ENCODE measurements around the gene C19orf81. TPM values are rescaled to one million over a fixed set of nuclear protein-coding genes. Genes with fewer than 3 reads are reported as not detected.

The C19orf81 gene
- total RNA-seq, 1 experiment from 2014 or later: 14.5 TPM

DNA sequence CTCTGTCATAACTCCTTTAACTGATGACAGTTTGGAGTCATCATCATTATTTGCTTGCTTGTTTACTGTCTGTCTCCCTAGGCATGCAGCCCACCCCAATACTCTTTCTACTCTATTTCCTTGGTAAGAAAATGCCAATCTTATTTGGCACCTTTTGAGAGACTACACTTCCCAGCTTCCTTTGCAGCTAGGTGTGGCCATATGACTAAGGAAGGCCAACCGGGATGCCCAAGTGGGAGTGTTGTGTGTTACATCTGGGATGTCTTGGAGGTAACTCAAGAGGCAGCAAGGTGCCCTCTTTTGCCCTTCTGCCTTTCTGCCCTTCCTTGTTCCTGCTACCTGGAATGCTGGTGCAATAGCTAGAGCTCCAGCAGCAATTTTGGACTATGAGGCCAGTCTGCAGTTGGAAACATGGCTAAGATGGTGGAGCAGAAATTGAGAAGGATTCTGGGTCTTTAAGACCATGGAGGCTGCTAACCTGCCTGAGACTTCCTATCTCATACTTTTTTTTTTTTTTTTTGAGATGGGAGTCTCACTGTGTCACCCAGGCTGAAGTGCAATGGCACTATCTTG is 27.5 kb downstream of the C19orf81 start:
- ChIA-PET POLR2A (interaction anchor here (1.5 kb wide), 1 partner anchor 48 kb away, joined by 3 read pairs; no protein-coding TSS in a partner anchor), RAD21 (ENCODE audit: low non-redundant PET in 1 of 2, low total read pairs in 2 of 2, uncharacterized antibody in 2 of 2, unreplicated experiment in 2 of 2) (no interaction called here), CTCF (no interaction called here)
- H3K9ac ChIP-seq (ENCODE audit: low read length): no peak overlapping the region
- H3K27me3 ChIP-seq (ENCODE audit: insufficient read depth, low read length): no peaks in the 10 kb centered on the region
- no peaks in the 10 kb centered on the region for H3K9me2 ChIP-seq (ENCODE audit: insufficient read depth)
- ATAC-seq: peak; percentile 37; the same call in 1 of the 2 replicates
- H3K27ac ChIP-seq (ENCODE audit: low read depth, low read length): no peak overlapping the region
- TF ChIP-seq ELF1 (IDR thresholded peaks at IDR 0.05; ENCODE audit: borderline replicate concordance, low read depth): no peak
- TF ChIP-seq POLR2AphosphoS5 (IDR thresholded peaks at IDR 0.05; ENCODE audit: low read depth, low read length): no peak
- no peak for TF ChIP-seq JUND (IDR thresholded peaks at IDR 0.05)
- TF ChIP-seq ZFX (IDR thresholded peaks at IDR 0.05): no peak
- TF ChIP-seq, protein P1, sequence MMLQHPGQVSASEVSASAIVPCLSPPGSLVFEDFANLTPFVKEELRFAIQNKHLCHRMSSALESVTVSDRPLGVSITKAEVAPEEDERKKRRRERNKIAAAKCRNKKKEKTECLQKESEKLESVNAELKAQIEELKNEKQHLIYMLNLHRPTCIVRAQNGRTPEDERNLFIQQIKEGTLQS (IDR thresholded peaks at IDR 0.05): no peak
- TF ChIP-seq POLR2A (IDR thresholded peaks at IDR 0.05; ENCODE audit: borderline replicate concordance, extremely low read depth, insufficient read depth, insufficient read length): no peak
- TF ChIP-seq EZH2phosphoT487 (IDR thresholded peaks at IDR 0.05; ENCODE audit: borderline replicate concordance): no peak
- no peak overlapping the region for H3K4me3 ChIP-seq (replicated peaks in 1 of 2; ENCODE audit: low read depth in 1 of 2, low read length in 2 of 2)
- H3K79me2 ChIP-seq (ENCODE audit: insufficient read depth, low read length): no peaks in the 10 kb centered on the region
- peaks cover 0 to 4% of the 10 kb centered on the region in 2 experiments; a peak in 1 of 4 replicates for H3K4me1 ChIP-seq (ENCODE audit: control insufficient read depth in 1 of 2, insufficient read depth in 2 of 2, low read length in 2 of 2)
- H3K4me2 ChIP-seq (ENCODE audit: low read length): no peak overlapping the region
- H3K9me3 ChIP-seq (ENCODE audit: control insufficient read depth in 1 of 2, insufficient read depth in 1 of 2, low read depth in 1 of 2, low read length in 2 of 2): no peaks in the 10 kb centered on the region
- H2AFZ ChIP-seq (ENCODE audit: low read depth, low read length, poor library complexity, severe bottlenecking): no peak overlapping the region
- no peaks in the 10 kb centered on the region for H3K36me3 ChIP-seq (ENCODE audit: control insufficient read depth in 1 of 2, insufficient read depth in 2 of 2, low read length in 2 of 2)
- no peak for DNase-seq (ENCODE audit: low read depth, low spot score)
- H4K20me1 ChIP-seq (ENCODE audit: insufficient read depth): no peaks in the 10 kb centered on the region
- no TSS peak for BruUV-seq (replicated peaks)
- intact Hi-C loops (cut with micrococcal nuclease): no loop called here

DNA sequence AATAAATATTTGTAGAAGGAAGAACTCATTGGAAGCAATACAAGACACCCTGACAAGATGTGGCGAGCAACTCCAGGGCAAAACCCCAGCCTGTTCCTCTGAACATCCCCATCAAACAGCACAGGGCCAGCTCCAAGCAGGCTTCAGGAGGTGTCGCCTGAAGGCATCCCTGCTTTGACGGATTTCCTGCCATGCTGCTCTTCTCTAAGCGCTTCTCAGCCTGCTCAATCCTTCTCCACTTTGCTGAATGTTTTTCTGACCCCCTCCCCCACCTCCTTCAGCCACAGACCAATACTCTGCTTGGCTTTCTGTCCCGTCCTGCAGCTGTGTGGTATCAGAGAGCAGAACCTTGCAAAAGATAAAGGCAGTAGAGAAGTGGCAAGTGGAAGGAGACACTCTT is 28.4 kb downstream of the C19orf81 start:
- H3K79me2 ChIP-seq (ENCODE audit: insufficient read depth, low read length): no peaks in the 10 kb centered on the region
- peaks cover 0 to 4% of the 10 kb centered on the region in 2 experiments; a peak in 1 of 4 replicates for H3K4me1 ChIP-seq (ENCODE audit: control insufficient read depth in 1 of 2, insufficient read depth in 2 of 2, low read length in 2 of 2)
- H4K20me1 ChIP-seq (ENCODE audit: insufficient read depth): no peaks in the 10 kb centered on the region
- intact Hi-C loops (cut with micrococcal nuclease): no loop called here
- BruUV-seq (replicated peaks): no TSS peak
- RAD21 ChIA-PET (ENCODE audit: low non-redundant PET in 1 of 2, low total read pairs in 2 of 2, uncharacterized antibody in 2 of 2, unreplicated experiment in 2 of 2): no interaction called here
- CTCF ChIA-PET: no interaction called here
- H3K9ac ChIP-seq (ENCODE audit: low read length): no peak overlapping the region
- POLR2A ChIA-PET: no interaction called here
- DNase-seq (ENCODE audit: low read depth, low spot score) (no peak), ATAC-seq (no peak)
- no peak overlapping the region for H3K4me3 ChIP-seq (replicated peaks in 1 of 2; ENCODE audit: low read depth in 1 of 2, low read length in 2 of 2)
- no peaks in the 10 kb centered on the region for H3K9me2 ChIP-seq (ENCODE audit: insufficient read depth)
- H3K4me2 ChIP-seq (ENCODE audit: low read length): no peak overlapping the region
- H2AFZ ChIP-seq (ENCODE audit: low read depth, low read length, poor library complexity, severe bottlenecking): no peak overlapping the region
- no peaks in the 10 kb centered on the region for H3K36me3 ChIP-seq (ENCODE audit: control insufficient read depth in 1 of 2, insufficient read depth in 2 of 2, low read length in 2 of 2)
- H3K27me3 ChIP-seq (ENCODE audit: insufficient read depth, low read length): no peaks in the 10 kb centered on the region
- no peaks in the 10 kb centered on the region for H3K9me3 ChIP-seq (ENCODE audit: control insufficient read depth in 1 of 2, insufficient read depth in 1 of 2, low read depth in 1 of 2, low read length in 2 of 2)
- no peak overlapping the region for H3K27ac ChIP-seq (ENCODE audit: low read depth, low read length)
- TF ChIP-seq ZFX (IDR thresholded peaks at IDR 0.05): no peak
- no peak for TF ChIP-seq EZH2phosphoT487 (IDR thresholded peaks at IDR 0.05; ENCODE audit: borderline replicate concordance)
- TF ChIP-seq POLR2AphosphoS5 (IDR thresholded peaks at IDR 0.05; ENCODE audit: low read depth, low read length): no peak
- TF ChIP-seq, protein P2, sequence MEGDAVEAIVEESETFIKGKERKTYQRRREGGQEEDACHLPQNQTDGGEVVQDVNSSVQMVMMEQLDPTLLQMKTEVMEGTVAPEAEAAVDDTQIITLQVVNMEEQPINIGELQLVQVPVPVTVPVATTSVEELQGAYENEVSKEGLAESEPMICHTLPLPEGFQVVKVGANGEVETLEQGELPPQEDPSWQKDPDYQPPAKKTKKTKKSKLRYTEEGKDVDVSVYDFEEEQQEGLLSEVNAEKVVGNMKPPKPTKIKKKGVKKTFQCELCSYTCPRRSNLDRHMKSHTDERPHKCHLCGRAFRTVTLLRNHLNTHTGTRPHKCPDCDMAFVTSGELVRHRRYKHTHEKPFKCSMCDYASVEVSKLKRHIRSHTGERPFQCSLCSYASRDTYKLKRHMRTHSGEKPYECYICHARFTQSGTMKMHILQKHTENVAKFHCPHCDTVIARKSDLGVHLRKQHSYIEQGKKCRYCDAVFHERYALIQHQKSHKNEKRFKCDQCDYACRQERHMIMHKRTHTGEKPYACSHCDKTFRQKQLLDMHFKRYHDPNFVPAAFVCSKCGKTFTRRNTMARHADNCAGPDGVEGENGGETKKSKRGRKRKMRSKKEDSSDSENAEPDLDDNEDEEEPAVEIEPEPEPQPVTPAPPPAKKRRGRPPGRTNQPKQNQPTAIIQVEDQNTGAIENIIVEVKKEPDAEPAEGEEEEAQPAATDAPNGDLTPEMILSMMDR (IDR thresholded peaks at IDR 0.05 in 2 of 3, conservative IDR thresholded peaks at IDR 0.05 in 1 of 3; ENCODE audit: borderline replicate concordance in 1 of 3, insufficient read depth in 1 of 3, low read depth in 2 of 3, low read length in 2 of 3): no peak
- TF ChIP-seq EGR1 (IDR thresholded peaks at IDR 0.05; ENCODE audit: low read depth): no peak
- no peak for TF ChIP-seq FOSL1 (IDR thresholded peaks at IDR 0.05; ENCODE audit: low read depth)
- no peak for TF ChIP-seq YY1 (IDR thresholded peaks at IDR 0.05; ENCODE audit: extremely low read depth, insufficient replicate concordance, low read depth, low read length)
- no peak for TF ChIP-seq SP1 (IDR thresholded peaks at IDR 0.05; ENCODE audit: low read depth)
- TF ChIP-seq, protein P3, sequence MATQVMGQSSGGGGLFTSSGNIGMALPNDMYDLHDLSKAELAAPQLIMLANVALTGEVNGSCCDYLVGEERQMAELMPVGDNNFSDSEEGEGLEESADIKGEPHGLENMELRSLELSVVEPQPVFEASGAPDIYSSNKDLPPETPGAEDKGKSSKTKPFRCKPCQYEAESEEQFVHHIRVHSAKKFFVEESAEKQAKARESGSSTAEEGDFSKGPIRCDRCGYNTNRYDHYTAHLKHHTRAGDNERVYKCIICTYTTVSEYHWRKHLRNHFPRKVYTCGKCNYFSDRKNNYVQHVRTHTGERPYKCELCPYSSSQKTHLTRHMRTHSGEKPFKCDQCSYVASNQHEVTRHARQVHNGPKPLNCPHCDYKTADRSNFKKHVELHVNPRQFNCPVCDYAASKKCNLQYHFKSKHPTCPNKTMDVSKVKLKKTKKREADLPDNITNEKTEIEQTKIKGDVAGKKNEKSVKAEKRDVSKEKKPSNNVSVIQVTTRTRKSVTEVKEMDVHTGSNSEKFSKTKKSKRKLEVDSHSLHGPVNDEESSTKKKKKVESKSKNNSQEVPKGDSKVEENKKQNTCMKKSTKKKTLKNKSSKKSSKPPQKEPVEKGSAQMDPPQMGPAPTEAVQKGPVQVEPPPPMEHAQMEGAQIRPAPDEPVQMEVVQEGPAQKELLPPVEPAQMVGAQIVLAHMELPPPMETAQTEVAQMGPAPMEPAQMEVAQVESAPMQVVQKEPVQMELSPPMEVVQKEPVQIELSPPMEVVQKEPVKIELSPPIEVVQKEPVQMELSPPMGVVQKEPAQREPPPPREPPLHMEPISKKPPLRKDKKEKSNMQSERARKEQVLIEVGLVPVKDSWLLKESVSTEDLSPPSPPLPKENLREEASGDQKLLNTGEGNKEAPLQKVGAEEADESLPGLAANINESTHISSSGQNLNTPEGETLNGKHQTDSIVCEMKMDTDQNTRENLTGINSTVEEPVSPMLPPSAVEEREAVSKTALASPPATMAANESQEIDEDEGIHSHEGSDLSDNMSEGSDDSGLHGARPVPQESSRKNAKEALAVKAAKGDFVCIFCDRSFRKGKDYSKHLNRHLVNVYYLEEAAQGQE (IDR thresholded peaks at IDR 0.05; ENCODE audit: low read depth): no peak
- TF ChIP-seq SIN3A (IDR thresholded peaks at IDR 0.05; ENCODE audit: low read depth): no peak
- TF ChIP-seq, protein P4, sequence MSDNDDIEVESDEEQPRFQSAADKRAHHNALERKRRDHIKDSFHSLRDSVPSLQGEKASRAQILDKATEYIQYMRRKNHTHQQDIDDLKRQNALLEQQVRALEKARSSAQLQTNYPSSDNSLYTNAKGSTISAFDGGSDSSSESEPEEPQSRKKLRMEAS (IDR thresholded peaks at IDR 0.05): no peak
- no peak for TF ChIP-seq CBX3 (IDR thresholded peaks at IDR 0.05; ENCODE audit: low read depth)

All from HCT116 (cell line).